Caco-2 (cell line): Measurements from ENCODE around the gene A1CF. TPM values are rescaled to one million over a fixed set of nuclear protein-coding genes. Genes with fewer than 3 reads are reported as not detected.

Experiments used
- BruUV-seq: library from RNA; stranded (reverse); fragments of 400-500 nt; replicated peaks from 2 replicates; lab custom pipeline; 2021; lab: Mats Ljungman, UMichigan
- CTCF ChIA-PET: fragments of 300-600 bp; sonication (Branson Sonifier 250); formaldehyde crosslinking; loops from one replicate; lab custom pipeline; 2022; ENCODE audit warnings: antibody characterized with exemption; lab: Charles Lee
- POLR2A ChIA-PET: fragments of 300-600 bp; sonication (Branson Sonifier 250); formaldehyde crosslinking; loops from one replicate; lab custom pipeline; 2022; ENCODE audit warnings: antibody characterized with exemption; lab: Charles Lee
- DNase-seq, 2 experiments: peaks; one replicate each; pipeline versions ENCODE4 v3.0.0 to v3.0.0-alpha.2; 2020 to 2022
- H3K27me3 ChIP-seq: replicated peaks from 2 replicates; pipeline ENCODE4 v1.6.0; 2011; ENCODE audit warnings: low read length; ENCODE audit not compliant: control insufficient read depth, insufficient read depth
- H3K36me3 ChIP-seq: 2 replicates; pipeline ENCODE4 v1.5.1; 2011; ENCODE audit warnings: low read length; ENCODE audit not compliant: control insufficient read depth, insufficient read depth
- H3K4me1 ChIP-seq: fragments of 250-450 bp; sonication (Bioruptor Pico); 2 replicates; pipeline ENCODE4 v1.5.1; 2020; ENCODE audit warnings: mild to moderate bottlenecking
- H3K4me3 ChIP-seq: 2 replicates; pipeline ENCODE4 v1.5.1; 2011; ENCODE audit warnings: low read depth, mild to moderate bottlenecking, control low read depth, low read length
- H3K9me3 ChIP-seq: fragments of 250-450 bp; sonication (Bioruptor Pico); 2 replicates; pipeline ENCODE4 v1.5.1; 2020; ENCODE audit warnings: mild to moderate bottlenecking, moderate library complexity
- H3K27ac Mint-ChIP-seq: one replicate; pipeline ENCODE4 v1.8.0; 2022; ENCODE audit warnings: mixed read lengths; ENCODE audit not compliant: unreplicated experiment
- H3K27me3 Mint-ChIP-seq: one replicate; pipeline ENCODE4 v1.8.0; 2022; ENCODE audit warnings: mixed read lengths; ENCODE audit not compliant: insufficient read depth, unreplicated experiment
- H3K36me3 Mint-ChIP-seq: one replicate; pipeline ENCODE4 v1.8.0; 2022; ENCODE audit warnings: mild to moderate bottlenecking, mixed read lengths; ENCODE audit not compliant: insufficient read depth, unreplicated experiment
- H3K4me1 Mint-ChIP-seq: one replicate; pipeline ENCODE4 v1.8.0; 2022; ENCODE audit warnings: low read depth, mixed read lengths; ENCODE audit not compliant: unreplicated experiment
- H3K4me3 Mint-ChIP-seq: one replicate; pipeline ENCODE4 v1.8.0; 2022; ENCODE audit warnings: mild to moderate bottlenecking, moderate library complexity, mixed read lengths; ENCODE audit not compliant: unreplicated experiment
- H3K9me3 Mint-ChIP-seq: one replicate; pipeline ENCODE4 v1.8.0; 2022; ENCODE audit warnings: mixed read lengths; ENCODE audit not compliant: unreplicated experiment
- CTCF ChIP-seq, 2 experiments: fragments of 200-600 bp in 1 of 2; IDR thresholded peaks; 1 replicate in 1 of 2; 2 replicates in 1 of 2; pipeline versions ENCODE4 v1.5.1 to v1.8.0; 2011 to 2022; ENCODE audit warnings: antibody characterized with exemption in 1 of 2, control low read depth in 1 of 2, inconsistent platforms in 1 of 2, low read depth in 1 of 2, low read length in 1 of 2, mild to moderate bottlenecking in 1 of 2, moderate library complexity in 1 of 2; ENCODE audit not compliant: insufficient read depth in 1 of 2, severe bottlenecking in 1 of 2, unreplicated experiment in 1 of 2
- intact Hi-C: fragments of 100-400 bp; cut with micrococcal nuclease; formaldehyde crosslinking; loops from one replicate; pipeline ENCODE4 v1.10.0; 2022; ENCODE audit not compliant: unreplicated experiment
- total RNA-seq: library from RNA; stranded (reverse); gene quantifications from 2 replicates; pipeline ENCODE4 v1.2.3, GENCODE V29; 2022

The A1CF gene
- total RNA-seq, 1 experiment from 2014 or later: 29.9 TPM

GRCh38 chr10:50919010-50919409, 33.6 kb upstream of the A1CF start:
- no peaks in the 10 kb centered on the region for H3K36me3 ChIP-seq
- Mint-ChIP-seq H3K36me3 (no peaks in the 10 kb centered on the region), H3K27me3 (peaks cover 6% of the 10 kb centered on the region), H3K27ac (no peak overlapping the region), H3K9me3 (peaks cover 23% of the 10 kb centered on the region), H3K4me1 (no peaks in the 10 kb centered on the region), H3K4me3 (no peak overlapping the region)
- CTCF ChIA-PET: no interaction called here
- no peaks in the 10 kb centered on the region for H3K27me3 ChIP-seq
- H3K9me3 ChIP-seq: peaks cover 14% of the 10 kb centered on the region
- POLR2A ChIA-PET: no interaction called here
- H3K4me1 ChIP-seq: no peaks in the 10 kb centered on the region
- BruUV-seq: no TSS peak
- no peak for TF ChIP-seq CTCF (IDR thresholded peaks at IDR 0.05; ENCODE audit: insufficient read depth in 1 of 2, low read depth in 1 of 2, low read length in 1 of 2, severe bottlenecking in 1 of 2, unreplicated experiment in 1 of 2)
- no peak for DNase-seq
- no peak overlapping the region for H3K4me3 ChIP-seq
- intact Hi-C loops: no loop called here

GRCh38 chr10:50918529-50918928, 33.1 kb upstream of the A1CF start:
- ChIA-PET CTCF (no interaction called here), POLR2A (no interaction called here)
- peaks cover 9% of the 10 kb centered on the region for H3K27me3 Mint-ChIP-seq
- H3K27ac Mint-ChIP-seq: no peak overlapping the region
- Histone ChIP-seq H3K9me3 (peaks cover 9% of the 10 kb centered on the region), H3K4me1 (no peaks in the 10 kb centered on the region), H3K27me3 (no peaks in the 10 kb centered on the region; the same call in 1 of the 2 replicates), H3K4me3 (no peak overlapping the region), H3K36me3 (no peaks in the 10 kb centered on the region)
- H3K4me3 Mint-ChIP-seq: no peak overlapping the region
- TF ChIP-seq CTCF (IDR thresholded peaks at IDR 0.05; ENCODE audit: insufficient read depth in 1 of 2, low read depth in 1 of 2, low read length in 1 of 2, severe bottlenecking in 1 of 2, unreplicated experiment in 1 of 2): no peak
- DNase-seq: no peak
- peaks cover 19% of the 10 kb centered on the region for H3K9me3 Mint-ChIP-seq
- no TSS peak for BruUV-seq
- H3K4me1 Mint-ChIP-seq: no peaks in the 10 kb centered on the region
- no peaks in the 10 kb centered on the region for H3K36me3 Mint-ChIP-seq
- intact Hi-C loops: no loop called here

- POLR2A ChIA-PET: no interaction called here
- no peak overlapping the region for H3K4me3 ChIP-seq
- no peaks in the 10 kb centered on the region for H3K36me3 ChIP-seq
- TF ChIP-seq CTCF (IDR thresholded peaks at IDR 0.05; ENCODE audit: insufficient read depth in 1 of 2, low read depth in 1 of 2, low read length in 1 of 2, severe bottlenecking in 1 of 2, unreplicated experiment in 1 of 2): no peak
- intact Hi-C loops: no loop called here
- Mint-ChIP-seq H3K27me3 (peaks cover 10% of the 10 kb centered on the region), H3K4me1 (no peaks in the 10 kb centered on the region), H3K4me3 (no peak overlapping the region), H3K27ac (no peak overlapping the region), H3K36me3 (no peaks in the 10 kb centered on the region), H3K9me3 (peaks cover 15% of the 10 kb centered on the region)
- DNase-seq: no peak
- H3K4me1 ChIP-seq: no peaks in the 10 kb centered on the region
- BruUV-seq: no TSS peak
- no peaks in the 10 kb centered on the region; the same call in 1 of the 2 replicates for H3K27me3 ChIP-seq
- CTCF ChIA-PET: no interaction called here
- no peaks in the 10 kb centered on the region for H3K9me3 ChIP-seq
Observed at GRCh38 chr10:50917486-50917885, 32.1 kb upstream of the A1CF start.
